SU-DHL-6 (cell line): ENCODE results near the gene CARD19.

Experiments used
- H2AFZ ChIP-seq: fragments of 200-600 bp; sonication (generic); 2 replicates; pipeline ENCODE4 v1.6.1; 2014; ENCODE audit warnings: low read depth, mild to moderate bottlenecking, moderate library complexity, mixed read lengths, antibody characterized with exemption, low read length; ENCODE audit not compliant: severe bottlenecking
- H3F3A ChIP-seq: fragments of 200-600 bp; shearing (Covaris generic); 2 replicates; pipeline ENCODE4 v1.6.0; 2016; ENCODE audit warnings: antibody characterized with exemption, mild to moderate bottlenecking; ENCODE audit not compliant: insufficient read depth
- H3K27ac ChIP-seq: fragments of 200-600 bp; sonication (generic); 2 replicates; pipeline ENCODE4 v1.5.1; 2016; ENCODE audit warnings: low read depth, mild to moderate bottlenecking, low read length, moderate library complexity, mixed read lengths
- H3K27me3 ChIP-seq: fragments of 200-600 bp; sonication (generic), shearing (Covaris generic); 2 replicates; pipeline ENCODE4 v1.6.0; 2014; ENCODE audit warnings: mild to moderate bottlenecking, low read length
- H3K36me3 ChIP-seq: fragments of 200-600 bp; sonication (generic); 2 replicates; pipeline ENCODE4 v1.6.1; 2014; ENCODE audit warnings: mild to moderate bottlenecking, low read length, mixed read lengths
- H3K4me2 ChIP-seq: fragments of 300-600, 200-600 bp; shearing (Covaris generic), sonication (generic); 2 replicates; pipeline ENCODE4 v1.6.0; 2014; ENCODE audit warnings: low read length, low read depth, mild to moderate bottlenecking; ENCODE audit not compliant: poor library complexity, severe bottlenecking
- H3K4me3 ChIP-seq: fragments of 200-600 bp; sonication (generic); 2 replicates; pipeline ENCODE4 v1.5.1; 2014; ENCODE audit warnings: antibody characterized with exemption, low read length, mild to moderate bottlenecking, mixed read lengths; ENCODE audit not compliant: insufficient read depth, poor library complexity, severe bottlenecking
- H3K79me2 ChIP-seq: fragments of 200-600 bp; sonication (generic); 2 replicates; pipeline ENCODE4 v1.6.1; 2014; ENCODE audit warnings: mild to moderate bottlenecking, low read length, moderate library complexity; ENCODE audit not compliant: insufficient read depth
- H3K9ac ChIP-seq: fragments of 200-600 bp; sonication (generic); 2 replicates; pipeline ENCODE4 v1.7.0; 2014; ENCODE audit warnings: mild to moderate bottlenecking, low read length
- H3K9me2 ChIP-seq: fragments of 200-600 bp; sonication (generic); replicated peaks from 2 replicates; pipeline ENCODE4 v1.6.1; 2014; ENCODE audit warnings: low read length; ENCODE audit not compliant: insufficient read depth
- H3K9me3 ChIP-seq: fragments of 200-600 bp; sonication (generic); 2 replicates; pipeline ENCODE4 v1.6.1; 2014; ENCODE audit warnings: low read length, mixed read lengths; ENCODE audit not compliant: insufficient read depth
- H4K20me1 ChIP-seq: fragments of 200-600 bp; sonication (generic); 2 replicates; pipeline ENCODE4 v1.6.1; 2014; ENCODE audit warnings: low read depth, mild to moderate bottlenecking, antibody characterized with exemption, low read length, moderate library complexity, mixed read lengths
- EZH2phosphoT487 ChIP-seq: fragments of 200-600 bp; sonication (generic), shearing (Covaris generic); conservative IDR thresholded peaks from 2 replicates; pipeline ENCODE4 v1.6.1; 2018; ENCODE audit warnings: mild to moderate bottlenecking, antibody characterized with exemption, low read length, moderate library complexity, mixed read lengths
- TF ChIP-seq, protein P1 (sequence below): fragments of 200-600 bp; sonication (generic); IDR thresholded peaks from one replicate; pipeline ENCODE4 v1.5.1; 2017; ENCODE audit warnings: antibody characterized with exemption, mild to moderate bottlenecking, low read length, moderate library complexity; ENCODE audit not compliant: insufficient read depth, poor library complexity, severe bottlenecking

The CARD19 gene

DNA sequence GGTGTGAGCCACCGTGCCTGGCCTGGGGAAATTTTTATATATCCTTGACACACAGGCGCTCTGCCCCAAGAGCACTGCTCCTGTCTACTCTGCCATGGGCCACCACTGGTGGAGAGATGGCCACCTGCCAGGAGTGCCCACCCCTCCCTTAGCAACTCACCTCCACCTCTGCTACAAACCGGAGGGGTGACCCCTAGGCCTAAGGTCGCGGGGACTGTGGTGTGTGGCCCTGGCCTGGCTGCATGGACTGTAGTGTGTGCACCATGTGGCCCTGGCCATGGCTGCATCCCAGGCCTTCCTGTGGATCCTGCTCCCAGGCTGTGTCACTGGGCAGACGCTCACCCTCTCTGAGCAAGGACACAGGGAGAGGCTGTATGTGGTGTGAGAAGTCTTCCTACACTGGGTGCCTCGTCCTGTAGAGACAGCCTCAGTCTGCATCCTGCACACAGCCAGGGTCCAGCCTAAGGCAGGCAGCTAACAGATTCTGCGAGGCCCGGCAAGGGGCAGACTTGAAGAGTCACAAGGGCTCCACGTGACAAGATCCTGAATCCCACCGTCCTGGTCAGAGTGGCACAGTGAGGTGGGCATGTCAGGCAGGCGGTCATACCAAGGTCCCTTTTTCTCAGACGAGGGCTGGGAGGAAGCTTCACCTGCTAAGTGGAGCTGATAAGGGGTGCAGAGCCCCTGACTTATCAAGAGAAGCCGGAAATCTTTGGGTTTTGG, 27.7 kb downstream of the CARD19 start:
- Histone ChIP-seq H3K9ac (no peak overlapping the region), H3K4me3 (no peak overlapping the region), H3K36me3 (no peaks in the 10 kb centered on the region), H2AFZ (no peak overlapping the region), H3K9me2 (no peaks in the 10 kb centered on the region), H4K20me1 (no peaks in the 10 kb centered on the region), H3K9me3 (no peaks in the 10 kb centered on the region), H3K4me2 (no peak overlapping the region), H3K79me2 (no peaks in the 10 kb centered on the region), H3K27me3 (no peaks in the 10 kb centered on the region), H3F3A (no peaks in the 10 kb centered on the region), H3K27ac (no peak overlapping the region)
- no peak for TF ChIP-seq EZH2phosphoT487

DNA sequence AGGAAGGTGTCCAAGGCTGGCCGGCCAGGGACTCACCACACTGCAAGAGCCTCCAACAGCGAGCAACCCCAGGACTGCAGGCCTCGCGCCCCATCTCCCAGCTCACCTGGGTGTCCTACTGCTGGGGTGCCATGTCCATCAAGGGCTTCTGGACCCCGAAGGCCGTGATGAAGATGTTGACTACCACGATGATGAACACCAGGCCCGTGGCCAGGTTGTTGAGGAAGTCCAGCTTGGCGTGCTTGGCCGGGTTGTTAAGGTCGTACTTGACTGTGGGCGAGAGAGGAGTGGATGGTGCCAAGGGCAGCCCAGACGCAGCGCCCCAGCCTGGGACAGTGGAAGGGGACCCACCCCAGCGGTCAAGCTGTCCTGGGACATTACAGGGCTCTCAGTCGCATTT, 28.8 kb downstream of the CARD19 start:
- Histone ChIP-seq H3K4me3 (no peak overlapping the region), H3K9ac (no peak overlapping the region), H3K79me2 (no peaks in the 10 kb centered on the region), H3K36me3 (no peaks in the 10 kb centered on the region), H3K9me3 (no peaks in the 10 kb centered on the region), H3K4me2 (no peak overlapping the region), H4K20me1 (no peaks in the 10 kb centered on the region), H2AFZ (no peak overlapping the region), H3F3A (no peaks in the 10 kb centered on the region), H3K9me2 (no peaks in the 10 kb centered on the region), H3K27me3 (no peaks in the 10 kb centered on the region), H3K27ac (no peak overlapping the region)
- TF ChIP-seq, protein P1, sequence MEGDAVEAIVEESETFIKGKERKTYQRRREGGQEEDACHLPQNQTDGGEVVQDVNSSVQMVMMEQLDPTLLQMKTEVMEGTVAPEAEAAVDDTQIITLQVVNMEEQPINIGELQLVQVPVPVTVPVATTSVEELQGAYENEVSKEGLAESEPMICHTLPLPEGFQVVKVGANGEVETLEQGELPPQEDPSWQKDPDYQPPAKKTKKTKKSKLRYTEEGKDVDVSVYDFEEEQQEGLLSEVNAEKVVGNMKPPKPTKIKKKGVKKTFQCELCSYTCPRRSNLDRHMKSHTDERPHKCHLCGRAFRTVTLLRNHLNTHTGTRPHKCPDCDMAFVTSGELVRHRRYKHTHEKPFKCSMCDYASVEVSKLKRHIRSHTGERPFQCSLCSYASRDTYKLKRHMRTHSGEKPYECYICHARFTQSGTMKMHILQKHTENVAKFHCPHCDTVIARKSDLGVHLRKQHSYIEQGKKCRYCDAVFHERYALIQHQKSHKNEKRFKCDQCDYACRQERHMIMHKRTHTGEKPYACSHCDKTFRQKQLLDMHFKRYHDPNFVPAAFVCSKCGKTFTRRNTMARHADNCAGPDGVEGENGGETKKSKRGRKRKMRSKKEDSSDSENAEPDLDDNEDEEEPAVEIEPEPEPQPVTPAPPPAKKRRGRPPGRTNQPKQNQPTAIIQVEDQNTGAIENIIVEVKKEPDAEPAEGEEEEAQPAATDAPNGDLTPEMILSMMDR, result no peak
- TF ChIP-seq EZH2phosphoT487, result no peak

DNA sequence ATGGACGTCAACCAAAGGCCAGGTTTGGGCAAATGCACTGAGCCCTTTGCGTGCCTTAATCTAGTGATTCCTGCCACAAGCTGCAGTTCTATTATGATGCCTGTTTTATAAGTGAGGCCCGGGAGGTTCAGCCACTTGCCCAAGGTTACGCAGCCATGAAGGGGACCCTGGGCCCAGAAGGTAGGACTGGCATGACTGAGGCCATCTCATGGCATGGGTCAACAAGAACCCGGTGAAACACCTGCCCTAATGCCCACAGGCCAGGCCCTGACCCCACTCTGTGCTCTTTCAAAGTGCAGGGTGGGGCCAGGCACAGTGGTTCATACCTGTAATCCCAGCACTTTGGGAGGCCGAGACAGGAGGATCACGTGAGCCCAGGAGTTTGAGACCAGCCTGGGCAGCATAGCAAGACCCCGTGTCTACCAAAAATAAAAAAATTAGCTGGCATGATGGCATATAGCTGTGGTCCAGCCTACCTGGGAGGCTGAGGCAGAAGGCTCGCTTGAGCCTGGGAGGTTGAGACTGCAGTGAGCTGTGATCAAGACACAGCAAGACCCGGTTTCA, 29.4 kb downstream of the CARD19 start:
- no peak for TF ChIP-seq EZH2phosphoT487
- TF ChIP-seq, protein P1, result no peak
- H3K27ac ChIP-seq, result no peak overlapping the region
- no peak overlapping the region for H2AFZ ChIP-seq
- no peaks in the 10 kb centered on the region for H3K36me3 ChIP-seq
- no peak overlapping the region for H3K4me2 ChIP-seq
- no peaks in the 10 kb centered on the region for H4K20me1 ChIP-seq
- H3K27me3 ChIP-seq, result no peaks in the 10 kb centered on the region
- no peak overlapping the region for H3K9ac ChIP-seq
- no peaks in the 10 kb centered on the region for H3K9me2 ChIP-seq
- no peaks in the 10 kb centered on the region for H3K9me3 ChIP-seq
- no peaks in the 10 kb centered on the region for H3F3A ChIP-seq
- H3K79me2 ChIP-seq, result no peaks in the 10 kb centered on the region
- H3K4me3 ChIP-seq, result no peak overlapping the region

DNA sequence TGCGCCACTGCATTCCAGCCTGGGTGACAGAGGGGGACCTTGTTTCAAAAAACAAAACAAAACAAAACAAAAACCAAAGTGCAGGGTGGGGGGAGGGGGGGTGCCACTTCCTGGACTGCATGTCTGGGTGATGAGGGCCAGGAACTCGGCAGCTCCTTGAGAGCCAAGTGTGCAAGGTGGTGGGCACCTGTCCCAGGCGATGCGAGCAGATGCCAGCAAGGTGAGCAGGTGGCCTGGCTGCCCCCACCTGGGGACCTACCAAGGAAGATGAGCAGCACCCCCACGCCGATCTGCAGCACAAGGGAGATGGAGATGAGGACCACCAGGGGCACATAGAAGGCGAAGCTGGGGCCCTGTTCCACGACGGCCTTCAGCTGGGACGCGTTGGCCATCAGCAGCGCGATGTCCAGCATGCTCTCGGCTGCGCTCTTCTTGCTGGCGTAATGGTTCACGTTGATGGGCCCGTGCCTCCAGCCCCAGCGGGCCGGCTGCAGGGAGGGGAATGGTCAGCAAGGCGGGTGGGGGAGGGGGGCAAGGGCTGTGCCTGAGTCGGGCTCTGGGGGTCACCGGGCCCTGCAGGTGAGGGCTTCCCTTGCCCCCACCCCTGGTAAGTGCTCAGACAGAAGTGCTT, 30.2 kb downstream of the CARD19 start:
- H3K4me3 ChIP-seq, result no peak overlapping the region
- no peak overlapping the region for H3K4me2 ChIP-seq
- no peak overlapping the region for H2AFZ ChIP-seq

More for the DNA sequence above, 30.2 kb downstream of the CARD19 start:
- Histone ChIP-seq H3K36me3 (no peaks in the 10 kb centered on the region), H3K79me2 (no peaks in the 10 kb centered on the region), H4K20me1 (no peaks in the 10 kb centered on the region), H3K27me3 (no peaks in the 10 kb centered on the region), H3K9me2 (no peaks in the 10 kb centered on the region), H3K9ac (no peak overlapping the region), H3K27ac (no peak overlapping the region), H3F3A (no peaks in the 10 kb centered on the region), H3K9me3 (no peaks in the 10 kb centered on the region)
- TF ChIP-seq, protein P1, result no peak
- no peak for TF ChIP-seq EZH2phosphoT487
